ENCODE data around the gene WASHC3.
"Not testable (repeated sequence)": the region's sequence is repeated elsewhere in the genome, so short reads cannot be mapped to it uniquely, and the experiment has no call there.

WASHC3 gene, protein sequence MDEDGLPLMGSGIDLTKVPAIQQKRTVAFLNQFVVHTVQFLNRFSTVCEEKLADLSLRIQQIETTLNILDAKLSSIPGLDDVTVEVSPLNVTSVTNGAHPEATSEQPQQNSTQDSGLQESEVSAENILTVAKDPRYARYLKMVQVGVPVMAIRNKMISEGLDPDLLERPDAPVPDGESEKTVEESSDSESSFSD

DNA sequence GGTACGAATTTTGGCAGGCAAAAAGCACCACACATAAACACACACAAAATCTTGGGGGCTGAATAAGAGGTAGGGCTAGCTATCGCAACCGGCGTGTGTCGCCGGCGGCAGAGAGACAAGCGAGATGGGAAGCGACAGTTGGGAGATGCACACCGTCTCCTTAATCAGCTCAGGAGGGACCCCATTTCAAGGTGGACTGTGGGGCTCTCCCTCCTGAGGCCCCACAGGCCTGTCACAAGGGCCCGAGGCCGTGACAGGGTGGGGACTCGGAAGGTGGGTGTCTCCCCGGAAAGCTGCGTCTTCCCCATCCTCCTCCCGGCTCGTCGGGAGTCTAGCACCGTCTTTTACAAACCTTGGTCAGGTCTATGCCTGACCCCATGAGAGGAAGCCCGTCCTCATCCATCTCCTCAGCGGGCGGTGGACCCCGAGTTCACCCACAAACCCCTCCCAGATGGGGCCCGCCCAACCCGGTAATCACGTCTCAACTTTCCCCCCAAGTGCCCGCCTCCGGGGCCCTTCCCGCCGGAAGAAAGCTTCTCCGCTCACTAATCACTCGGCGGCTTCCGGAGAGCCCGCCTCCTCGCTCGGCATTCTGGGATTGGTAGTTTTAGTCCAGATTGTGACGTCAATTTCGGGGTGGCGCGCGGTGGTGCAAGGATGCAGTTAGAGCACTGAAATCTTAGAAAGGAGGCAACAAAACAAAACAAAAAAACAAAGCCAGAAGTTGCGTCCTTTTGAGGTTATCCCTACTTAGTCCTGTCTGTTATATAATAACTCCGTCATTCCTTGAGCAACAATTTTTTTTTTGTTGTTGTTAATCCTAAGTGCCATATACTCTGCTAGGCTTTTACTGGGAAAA is at the start of gene WASHC3:
Gene WASHC3, minus strand, starts transcription at position 432 of the 859 bp plus-strand sequence. Its CDS starts 29 bp downstream, at position 403.
- peak; percentile 70 for DNase-seq (ENCODE audit: low read depth)

DNA sequence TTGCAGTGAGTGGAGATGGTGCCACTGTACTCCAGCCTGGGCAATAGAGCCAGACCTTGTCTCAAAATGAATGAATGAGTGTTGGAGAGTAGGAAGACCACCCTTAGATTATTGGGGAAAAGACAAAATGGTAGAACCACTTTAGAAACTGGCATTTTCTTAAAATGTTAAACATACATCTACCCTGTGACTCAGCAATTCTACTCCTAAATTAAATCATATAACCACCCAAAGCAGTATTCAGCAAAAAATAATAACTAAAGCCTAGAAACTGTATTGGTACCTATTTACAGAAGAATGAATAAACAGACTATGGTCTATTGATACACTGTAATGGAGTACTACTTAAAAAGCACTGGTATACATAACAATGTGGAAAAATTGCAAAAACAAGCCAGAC is 49.0 kb upstream of the WASHC3 start:
- DNase-seq (ENCODE audit: low read depth) = no peak

DNA sequence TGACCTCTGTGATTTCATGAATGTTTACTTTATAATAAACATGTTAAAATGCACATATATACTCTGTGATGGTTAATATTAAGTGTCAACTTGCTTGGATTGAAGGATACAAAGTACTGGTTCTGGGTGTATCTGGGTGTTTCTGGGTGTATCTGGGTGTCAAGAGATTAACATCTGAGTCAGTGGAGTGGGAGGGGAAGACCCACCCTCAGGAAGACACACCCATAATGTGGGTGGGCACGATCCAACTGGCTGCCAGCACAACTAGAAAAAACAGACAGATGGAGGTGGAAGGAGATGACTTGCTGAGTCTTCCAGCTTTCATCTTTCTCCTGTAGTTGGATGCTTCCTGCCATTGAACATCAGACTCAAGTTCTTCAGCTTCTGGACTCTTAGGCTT is 46.2 kb upstream of the WASHC3 start:
- no peak for DNase-seq (ENCODE audit: low read depth)

DNA sequence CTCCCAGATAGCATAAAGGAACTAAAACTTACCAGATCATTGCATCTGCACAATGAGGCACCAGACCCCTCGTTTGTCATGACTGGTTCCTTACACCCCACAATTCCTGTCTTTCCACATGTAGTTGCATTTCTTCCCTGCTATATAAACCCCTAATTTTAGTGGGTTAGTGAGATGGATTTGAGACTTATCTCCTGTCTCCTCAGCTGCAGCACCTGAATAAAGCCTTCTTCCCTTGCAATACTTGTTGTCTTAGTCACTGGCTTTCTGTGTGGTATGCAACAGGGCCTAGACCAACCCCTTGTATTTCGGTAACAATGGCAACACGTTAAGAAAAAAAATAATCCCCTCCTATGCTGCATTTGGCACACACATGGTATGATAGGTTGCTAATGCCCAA is 45.1 kb upstream of the WASHC3 start:
- no peak for DNase-seq (ENCODE audit: low read depth)

DNA sequence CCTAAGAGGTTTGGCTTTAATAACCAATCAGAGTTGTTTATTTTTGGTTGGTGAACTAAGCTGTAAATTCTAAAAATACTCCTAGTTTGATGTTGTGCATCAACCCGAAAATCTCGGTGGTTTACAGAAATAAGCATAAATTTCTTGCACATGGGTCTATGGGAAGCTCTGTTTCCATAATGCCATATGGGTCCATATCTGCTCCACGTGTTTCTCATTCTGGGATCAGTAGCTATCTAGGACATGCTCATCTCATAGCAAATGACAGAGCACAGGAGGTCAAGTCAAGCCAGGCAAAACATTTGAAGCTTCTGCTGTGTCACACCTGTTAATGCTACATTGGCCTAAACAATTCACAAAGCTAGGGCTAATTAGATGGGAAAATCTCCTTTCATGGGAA is 35.1 kb upstream of the WASHC3 start:
- DNase-seq (ENCODE audit: low read depth) = no peak

DNA sequence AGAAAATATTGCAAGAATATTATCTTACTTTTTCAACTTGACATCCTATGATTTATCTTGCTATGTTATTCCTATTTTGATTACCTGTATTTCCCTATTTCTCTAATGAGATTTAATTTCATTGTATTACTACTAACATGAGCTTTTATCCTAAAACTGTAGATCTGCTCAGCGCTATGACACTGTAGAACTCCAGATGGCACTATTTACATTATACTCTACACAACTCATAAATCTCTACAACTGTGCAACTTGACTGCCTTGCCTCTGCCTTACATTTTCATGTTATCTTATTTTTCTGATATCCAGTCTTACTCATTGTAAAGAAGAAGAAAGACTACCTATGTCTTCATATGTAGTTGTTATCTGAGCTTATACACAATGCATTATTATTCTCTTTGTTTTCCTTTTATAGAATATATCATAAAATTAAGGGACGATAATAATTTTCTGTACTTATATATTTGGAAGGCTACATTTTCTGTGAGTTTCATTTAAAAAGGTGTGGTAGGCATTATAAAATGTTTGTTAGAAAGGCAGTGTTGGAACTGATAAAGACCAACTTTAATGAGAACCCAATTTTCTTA is 34.0 kb upstream of the WASHC3 start:
- no peak for DNase-seq (ENCODE audit: low read depth)

DNA sequence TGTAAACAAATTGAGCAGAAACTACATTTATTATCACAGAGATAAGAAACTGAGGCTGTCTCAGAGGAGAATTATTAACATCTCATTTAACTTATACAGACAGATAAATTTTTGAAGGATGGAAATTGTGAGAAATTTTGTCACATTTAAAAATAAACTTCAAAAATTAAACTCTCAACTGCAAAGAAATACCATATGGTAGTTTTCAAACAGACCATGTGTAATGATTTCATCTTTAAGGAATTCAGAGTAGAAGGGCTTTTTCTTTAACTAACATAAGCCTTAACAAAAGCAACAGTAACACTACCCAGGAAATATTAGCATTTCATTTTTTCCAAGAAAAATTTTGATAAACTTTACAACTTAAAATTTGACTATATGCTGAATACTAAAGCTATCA is 31.5 kb upstream of the WASHC3 start:
- peak; percentile 12 for DNase-seq (ENCODE audit: low read depth)

DNA sequence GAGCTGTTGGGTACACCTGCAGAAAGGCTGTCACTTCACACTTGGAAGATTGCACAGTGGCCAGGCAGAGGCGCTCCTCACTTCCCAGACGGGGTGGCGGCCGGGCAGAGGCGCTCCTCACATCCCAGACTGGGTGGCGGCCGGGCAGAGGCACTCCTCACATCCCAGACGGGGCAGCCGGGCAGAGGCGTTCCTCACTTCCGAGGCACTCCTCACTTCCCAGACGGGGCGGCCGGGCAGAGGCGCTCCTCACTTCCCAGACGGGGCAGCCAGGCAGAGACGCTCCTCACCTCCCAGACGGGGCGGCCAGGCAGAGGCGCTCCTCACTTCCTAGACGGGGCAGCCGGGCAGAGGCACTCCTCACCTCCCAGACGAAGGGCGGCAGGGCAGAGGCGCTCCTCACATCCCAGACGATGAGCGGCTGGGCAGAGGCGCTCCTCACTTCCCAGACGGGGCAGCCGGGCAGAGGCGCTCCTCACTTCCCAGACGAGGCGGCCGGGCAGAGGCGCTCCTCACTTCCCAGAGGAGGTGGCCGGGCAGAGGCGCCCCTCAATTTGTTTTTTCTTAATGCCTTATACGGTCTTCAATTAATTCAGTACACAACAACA is 27.5 kb upstream of the WASHC3 start:
- not testable (repeated sequence) for DNase-seq (ENCODE audit: low read depth)

DNA sequence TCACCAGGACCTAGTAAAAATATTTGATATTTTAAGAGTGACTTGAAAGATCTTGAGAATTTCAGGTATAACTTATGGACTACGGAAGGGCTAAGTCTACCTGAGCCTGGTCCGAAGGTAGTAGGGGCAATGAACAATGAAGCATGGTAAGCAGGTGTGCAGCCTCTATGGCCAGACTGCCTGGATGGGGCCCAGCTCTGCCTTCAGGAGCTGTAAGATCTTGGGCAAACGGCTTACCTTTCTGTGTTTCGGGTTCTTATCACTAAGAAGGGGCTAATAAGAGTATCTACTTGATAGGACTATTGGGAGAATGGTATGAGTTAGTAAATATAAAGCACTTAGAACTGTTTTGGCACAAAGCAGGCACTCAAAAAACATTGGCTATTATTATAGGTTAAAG is 19.1 kb upstream of the WASHC3 start:
- no peak for DNase-seq (ENCODE audit: low read depth)

DNA sequence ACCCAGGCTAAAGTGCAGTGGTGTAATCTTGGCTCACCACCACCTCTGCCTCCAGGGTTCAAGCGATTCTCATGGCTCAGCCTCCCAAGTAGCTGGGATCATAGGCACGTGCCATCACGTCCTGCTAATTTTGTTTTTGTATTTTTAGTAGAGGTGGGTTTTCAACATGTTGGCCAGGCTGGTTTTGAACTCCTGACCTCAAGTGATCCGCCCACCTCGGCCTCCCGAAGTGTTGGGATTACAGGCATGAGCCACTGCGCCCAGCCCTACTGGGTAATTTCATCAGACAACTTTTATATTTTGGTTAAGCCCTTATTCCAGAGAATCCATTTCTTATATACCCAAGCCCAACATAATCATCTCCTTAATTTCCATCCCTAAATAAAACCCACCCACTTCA is 10.3 kb upstream of the WASHC3 start:
- DNase-seq (ENCODE audit: low read depth) = not testable (repeated sequence)

DNA sequence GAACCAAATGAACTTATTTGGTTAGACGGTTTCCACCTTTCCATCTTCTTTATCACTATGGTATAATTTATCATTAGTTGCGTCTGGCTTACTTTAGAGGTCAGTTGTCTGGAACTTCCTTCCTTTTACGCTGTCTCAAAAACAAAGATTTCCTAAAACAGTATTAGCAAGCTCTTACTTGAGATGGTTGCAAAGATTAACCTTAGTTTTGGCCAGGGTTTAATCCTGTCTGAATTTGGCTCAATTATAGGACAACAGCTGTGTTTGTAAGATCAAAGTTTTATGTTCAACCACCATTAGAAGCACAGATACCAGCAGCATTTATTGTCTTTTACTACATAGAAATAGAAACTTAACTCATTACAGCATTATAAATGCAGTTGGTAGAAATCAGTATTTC is 7.9 kb upstream of the WASHC3 start:
- DNase-seq (ENCODE audit: low read depth) = no peak

DNA sequence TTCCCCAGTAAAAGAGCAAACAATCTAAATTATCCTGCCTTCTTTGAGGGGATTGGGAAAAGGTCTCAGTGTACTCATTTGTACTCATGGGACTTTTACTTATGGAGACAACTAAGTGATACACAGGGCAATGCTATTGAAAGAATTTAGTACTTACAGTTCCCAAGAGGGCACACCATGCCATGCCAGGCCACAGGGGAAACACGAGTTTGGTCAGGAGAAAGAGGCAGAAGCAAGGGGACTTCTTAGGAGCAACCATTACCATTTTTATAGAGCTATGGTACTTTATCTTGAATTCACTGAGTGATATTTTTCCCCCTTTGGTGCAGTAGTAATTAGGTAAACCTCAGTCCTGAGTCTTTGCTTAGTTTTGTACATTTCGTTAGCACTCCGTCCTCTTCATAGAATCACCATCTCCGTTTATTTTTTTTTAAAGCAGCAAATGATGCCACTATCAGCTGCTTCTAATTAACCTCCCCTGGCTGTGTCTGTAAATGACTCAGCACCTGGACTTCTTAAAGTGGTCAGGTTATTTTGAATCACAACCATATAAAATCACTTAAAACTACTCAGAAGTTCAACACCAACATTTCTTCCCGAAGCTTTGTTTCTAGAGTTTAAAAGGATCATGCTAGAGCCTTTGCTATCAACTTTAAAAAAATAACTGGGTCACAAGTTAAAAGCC is 5.9 kb upstream of the WASHC3 start:
- peak; percentile 21 for DNase-seq (ENCODE audit: low read depth)

DNA sequence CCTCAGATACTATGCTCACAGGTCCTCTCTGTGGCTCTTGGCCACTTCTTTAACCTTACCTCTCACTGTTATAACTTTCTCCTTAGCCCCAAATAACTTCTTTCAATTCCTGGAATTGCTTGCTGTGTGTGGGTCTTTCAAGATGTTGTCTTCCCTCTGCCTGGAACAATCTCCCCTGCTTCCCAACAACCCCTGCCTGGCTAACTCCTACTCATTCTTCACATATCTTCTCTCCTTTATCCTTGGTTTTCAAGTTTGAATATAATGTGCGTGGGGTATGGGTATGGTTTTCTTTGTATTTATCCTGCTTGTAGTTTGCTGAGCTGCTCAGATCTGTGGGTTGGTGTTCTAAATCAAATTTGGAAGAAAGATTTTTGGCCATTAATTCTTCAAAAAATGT is 2.7 kb upstream of the WASHC3 start:
- no peak for DNase-seq (ENCODE audit: low read depth)

DNA sequence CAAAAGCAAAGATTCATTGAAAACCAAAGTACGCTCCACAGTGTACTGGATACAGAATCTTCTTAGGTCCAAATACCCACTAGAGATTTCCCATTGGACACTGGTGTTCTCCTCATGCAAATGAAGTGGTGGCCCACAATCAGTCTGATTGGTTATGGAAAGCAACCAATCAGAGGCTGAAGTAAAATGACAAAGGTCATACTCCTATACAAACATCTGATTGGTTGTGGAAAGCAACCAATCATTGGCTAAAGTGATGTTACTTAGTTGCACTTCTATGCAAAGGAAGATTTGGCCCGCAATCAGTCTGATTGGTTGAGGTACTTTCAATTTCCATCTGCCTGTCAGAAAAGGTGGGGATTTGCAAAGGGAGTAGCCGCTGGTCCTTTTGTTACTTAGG is 1.3 kb upstream of the WASHC3 start:
- DNase-seq (ENCODE audit: low read depth) = no peak

DNA sequence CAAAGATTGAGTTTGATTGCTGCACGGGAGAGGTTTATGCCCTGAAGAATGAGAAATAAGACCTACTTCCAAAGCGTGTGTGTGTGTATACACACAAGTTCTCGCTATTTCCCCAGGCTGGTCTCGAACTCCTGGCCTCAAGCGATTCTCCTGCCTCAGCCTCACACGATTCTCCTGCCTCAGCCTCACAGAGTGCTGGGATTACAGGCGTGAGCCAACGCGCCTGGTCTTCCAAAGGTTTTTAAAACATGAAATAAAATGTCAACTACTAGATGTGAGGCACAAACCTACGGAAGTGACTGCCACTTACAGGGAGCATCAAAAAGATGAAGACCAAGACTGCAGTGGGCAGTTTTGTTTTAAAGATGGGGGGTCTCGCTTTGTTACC is 622 bp upstream of the WASHC3 start:
- DNase-seq (ENCODE audit: low read depth) = no peak

DNA sequence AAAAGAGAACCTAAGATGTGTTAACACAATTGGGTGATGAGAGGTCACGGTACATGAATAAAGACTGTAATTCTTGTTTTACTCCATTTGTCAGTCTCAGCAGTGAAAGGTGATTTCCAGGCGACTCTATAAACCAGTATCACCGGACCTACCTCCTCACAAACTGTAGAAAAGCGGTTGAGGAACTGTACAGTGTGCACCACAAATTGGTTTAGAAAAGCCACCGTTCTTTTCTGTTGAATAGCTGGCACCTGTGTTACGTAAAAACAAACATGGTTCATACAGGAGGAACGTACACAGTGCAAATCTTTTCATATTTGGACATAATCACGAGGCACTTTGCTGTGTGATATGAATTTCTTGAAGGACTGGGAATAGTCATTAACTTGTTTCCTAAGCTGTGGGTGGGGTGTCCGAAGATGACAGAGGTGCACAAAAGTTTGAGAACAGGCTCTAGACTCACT is 663 bp downstream of the WASHC3 start:
- no peak for DNase-seq (ENCODE audit: low read depth)

DNA sequence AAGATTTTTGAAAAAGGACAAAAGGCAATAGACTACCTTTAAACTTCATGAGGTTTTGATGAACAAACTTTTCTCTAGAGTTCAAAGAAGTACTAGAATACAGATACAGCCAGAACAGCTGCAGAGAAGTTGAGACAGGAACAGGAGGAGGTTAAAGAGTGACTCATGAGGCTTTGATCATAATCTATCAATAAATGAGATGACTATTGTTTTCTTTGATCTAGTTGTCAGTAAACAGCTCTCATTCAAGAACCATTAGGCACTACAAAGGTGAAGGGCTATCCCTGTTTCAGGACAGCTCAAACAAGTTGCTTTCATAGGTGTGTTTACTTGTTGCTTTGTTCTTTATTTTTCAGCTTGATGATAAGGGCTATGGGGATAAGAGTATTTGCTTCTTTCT is 2.4 kb downstream of the WASHC3 start:
- DNase-seq (ENCODE audit: low read depth) = no peak

DNA sequence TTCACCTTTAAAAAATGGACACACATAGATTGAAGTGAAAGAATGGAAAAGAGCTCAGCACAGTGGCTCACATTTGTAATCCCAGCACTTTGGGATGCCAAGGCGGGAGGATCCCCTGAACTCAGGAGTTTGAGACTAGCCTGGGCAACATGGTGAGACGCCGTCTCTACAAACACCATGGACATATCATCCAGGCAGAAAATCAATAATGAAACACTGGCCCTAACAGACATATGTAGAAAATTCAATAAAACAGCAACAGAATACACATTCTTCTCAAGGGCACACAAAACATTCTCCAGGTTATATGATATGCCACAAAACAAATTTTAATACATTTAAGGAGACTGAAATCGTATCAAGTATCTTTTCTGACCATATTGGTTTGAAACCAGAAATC is 7.4 kb downstream of the WASHC3 start:
- no peak for DNase-seq (ENCODE audit: low read depth)

DNA sequence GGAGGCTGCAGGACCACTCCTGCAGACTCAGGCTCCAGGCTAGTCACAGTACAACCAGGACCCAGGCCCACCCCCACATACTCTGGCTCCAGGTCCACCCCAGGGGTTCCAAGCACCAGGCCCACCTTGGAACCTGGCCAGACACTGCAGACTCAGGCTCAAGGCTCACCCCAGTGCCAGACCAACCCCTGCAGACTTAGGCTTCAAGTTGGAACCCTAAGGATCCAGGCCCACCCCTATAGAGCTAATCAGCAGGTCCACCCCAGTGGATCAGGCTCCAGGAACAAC is 8.8 kb downstream of the WASHC3 start:
- no peak for DNase-seq (ENCODE audit: low read depth)

DNA sequence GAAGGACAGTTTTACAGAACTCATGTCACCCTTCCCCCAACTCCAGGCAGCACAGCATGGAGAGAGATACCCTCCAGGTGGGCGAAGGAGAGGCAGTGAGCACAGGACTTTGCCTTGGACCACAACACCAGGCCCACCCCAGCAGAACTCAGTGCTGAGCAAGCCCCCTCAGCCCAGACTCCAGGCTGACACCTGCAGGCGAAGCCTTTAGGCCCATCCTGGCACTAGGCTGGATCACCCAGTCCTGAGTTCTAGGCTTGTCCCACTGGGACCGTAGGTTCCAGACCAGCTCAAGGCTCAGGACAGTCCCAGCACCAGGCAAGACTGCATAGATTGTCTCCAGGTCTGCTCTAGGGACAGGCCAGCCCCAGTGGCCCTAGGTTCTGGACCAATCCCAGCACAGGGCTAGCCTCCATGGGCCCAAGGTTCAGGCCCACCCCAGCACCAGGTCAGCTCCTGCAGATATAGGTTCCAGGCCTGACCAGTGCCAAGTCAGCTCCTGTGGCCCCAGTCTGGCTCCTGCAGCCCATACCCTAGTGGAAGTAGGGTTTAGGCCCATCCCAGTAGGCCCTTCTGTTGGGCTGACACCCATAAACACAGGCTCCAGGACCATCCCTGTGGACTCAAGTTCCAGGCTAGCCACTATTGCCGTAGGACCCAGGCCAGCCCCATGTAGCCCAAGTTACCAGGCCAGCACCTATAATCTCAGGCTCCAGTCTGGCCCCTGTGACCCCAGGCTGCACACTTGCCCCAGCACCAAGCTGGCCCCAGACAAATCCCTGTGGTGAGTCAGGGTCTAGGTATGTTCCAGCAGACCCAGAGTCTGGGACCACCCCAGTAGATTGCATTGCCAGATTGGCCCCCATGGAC is 9.4 kb downstream of the WASHC3 start:
- DNase-seq (ENCODE audit: low read depth) = no peak

DNA sequence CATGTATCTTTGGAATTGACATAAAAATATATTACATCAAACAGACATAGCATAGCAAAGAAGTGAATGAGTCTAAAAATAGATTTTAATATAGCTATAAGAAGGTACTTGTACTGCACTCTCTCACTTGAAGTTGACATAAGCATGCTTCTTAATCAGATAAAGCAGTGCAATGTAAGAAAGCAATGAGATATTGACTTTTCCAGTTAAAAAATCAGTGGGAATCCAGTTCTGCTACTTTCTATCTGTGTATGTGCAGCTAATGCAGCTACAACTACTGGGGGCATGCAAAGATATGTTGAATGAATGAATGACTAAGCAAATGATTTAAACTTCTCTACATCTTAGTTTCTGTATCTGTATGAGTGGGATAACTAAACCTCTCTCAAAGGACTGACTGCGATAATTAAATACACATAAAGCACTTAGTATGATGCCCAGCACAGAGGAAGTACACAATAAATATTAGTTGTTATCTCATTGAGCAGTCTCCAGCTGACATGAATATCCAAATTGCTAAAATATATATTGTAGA is 10.3 kb downstream of the WASHC3 start:
- DNase-seq (ENCODE audit: low read depth) = no peak
